B cell (primary cell): ENCODE measurements around the gene SDK2.

Experiments used
- EZH2 ChIP-seq: IDR thresholded peaks from 2 replicates; pipeline ENCODE4 v1.6.1; 2012; ENCODE audit warnings: borderline replicate concordance, low read depth, mild to moderate bottlenecking, moderate library complexity, low read length; ENCODE audit not compliant: insufficient read depth, poor library complexity, severe bottlenecking
- TF ChIP-seq, protein P1 (sequence below): fragments of 200-600 bp; IDR thresholded peaks from one replicate; pipeline ENCODE4 v1.8.0; 2022; ENCODE audit warnings: antibody characterized with exemption, mild to moderate bottlenecking

- no peak for TF ChIP-seq EZH2
- TF ChIP-seq, protein P1, sequence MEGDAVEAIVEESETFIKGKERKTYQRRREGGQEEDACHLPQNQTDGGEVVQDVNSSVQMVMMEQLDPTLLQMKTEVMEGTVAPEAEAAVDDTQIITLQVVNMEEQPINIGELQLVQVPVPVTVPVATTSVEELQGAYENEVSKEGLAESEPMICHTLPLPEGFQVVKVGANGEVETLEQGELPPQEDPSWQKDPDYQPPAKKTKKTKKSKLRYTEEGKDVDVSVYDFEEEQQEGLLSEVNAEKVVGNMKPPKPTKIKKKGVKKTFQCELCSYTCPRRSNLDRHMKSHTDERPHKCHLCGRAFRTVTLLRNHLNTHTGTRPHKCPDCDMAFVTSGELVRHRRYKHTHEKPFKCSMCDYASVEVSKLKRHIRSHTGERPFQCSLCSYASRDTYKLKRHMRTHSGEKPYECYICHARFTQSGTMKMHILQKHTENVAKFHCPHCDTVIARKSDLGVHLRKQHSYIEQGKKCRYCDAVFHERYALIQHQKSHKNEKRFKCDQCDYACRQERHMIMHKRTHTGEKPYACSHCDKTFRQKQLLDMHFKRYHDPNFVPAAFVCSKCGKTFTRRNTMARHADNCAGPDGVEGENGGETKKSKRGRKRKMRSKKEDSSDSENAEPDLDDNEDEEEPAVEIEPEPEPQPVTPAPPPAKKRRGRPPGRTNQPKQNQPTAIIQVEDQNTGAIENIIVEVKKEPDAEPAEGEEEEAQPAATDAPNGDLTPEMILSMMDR: no peak
Observed at GRCh38 chr17:73419051-73419450, 225.2 kb downstream of the SDK2 start.
